MM.1S (cell line): ENCODE data around the gene ASB6.

Experiments used
- DNase-seq: peaks from one replicate; pipeline ENCODE4 v3.0.0-alpha.2; 2015
- H2AFZ ChIP-seq: fragments of 300-600 bp; sonication (generic); 2 replicates; pipeline ENCODE4 v1.6.0; 2016; ENCODE audit warnings: antibody characterized with exemption, low read length
- H3F3A ChIP-seq: fragments of 300-600 bp; sonication (generic); 2 replicates; pipeline ENCODE4 v1.6.1; 2016; ENCODE audit warnings: mild to moderate bottlenecking, antibody characterized with exemption, low read length, moderate library complexity, mixed read lengths; ENCODE audit not compliant: insufficient read depth
- H3K27ac ChIP-seq: fragments of 300-600 bp; sonication (generic); 2 replicates; pipeline ENCODE4 v1.5.1; 2016; ENCODE audit warnings: mild to moderate bottlenecking, low read length
- H3K27me3 ChIP-seq: fragments of 300-600 bp; sonication (generic); replicated peaks from 2 replicates; pipeline ENCODE4 v1.6.0; 2016; ENCODE audit warnings: low read length; ENCODE audit not compliant: insufficient read depth
- H3K36me3 ChIP-seq: fragments of 300-600 bp; sonication (generic); replicated peaks from 2 replicates; pipeline ENCODE4 v1.6.1; 2016; ENCODE audit warnings: mild to moderate bottlenecking, low read length, mixed read lengths; ENCODE audit not compliant: insufficient read depth
- H3K4me1 ChIP-seq: fragments of 300-600 bp; sonication (generic); 2 replicates; pipeline ENCODE4 v1.6.1; 2016; ENCODE audit warnings: low read length, mixed read lengths
- H3K4me2 ChIP-seq: fragments of 300-600 bp; sonication (generic); 2 replicates; pipeline ENCODE4 v1.6.0; 2016; ENCODE audit warnings: low read depth, low read length
- H3K4me3 ChIP-seq: fragments of 300-600 bp; sonication (generic); 2 replicates; pipeline ENCODE4 v1.5.1; 2016; ENCODE audit warnings: low read length, mixed read lengths
- H3K79me2 ChIP-seq: fragments of 300-600 bp; sonication (generic); 2 replicates; pipeline ENCODE4 v1.6.1; 2016; ENCODE audit warnings: mixed run types, low read length, mixed read lengths
- H3K9ac ChIP-seq: fragments of 300-600 bp; sonication (generic); 2 replicates; pipeline ENCODE4 v1.6.1; 2016; ENCODE audit warnings: low read length, mixed read lengths
- H3K9me2 ChIP-seq: fragments of 300-600 bp; sonication (generic); replicated peaks from 2 replicates; pipeline ENCODE4 v1.6.1; 2016; ENCODE audit warnings: mild to moderate bottlenecking, low read length, mixed read lengths; ENCODE audit not compliant: insufficient read depth
- H3K9me3 ChIP-seq: fragments of 300-600 bp; sonication (generic); replicated peaks from 2 replicates; pipeline ENCODE4 v1.6.1; 2016; ENCODE audit warnings: mild to moderate bottlenecking, low read length, mixed read lengths; ENCODE audit not compliant: insufficient read depth
- H4K20me1 ChIP-seq: fragments of 300-600 bp; sonication (generic); 2 replicates; pipeline ENCODE4 v1.6.1; 2016; ENCODE audit warnings: mild to moderate bottlenecking, low read length, moderate library complexity, mixed read lengths; ENCODE audit not compliant: insufficient read depth
- EZH2 ChIP-seq: fragments of 300-600 bp; sonication (generic); optimal IDR thresholded peaks from 2 replicates; pipeline ENCODE3; 2017; ENCODE audit warnings: low read depth, mild to moderate bottlenecking, antibody characterized with exemption, low read length, mixed read lengths
- EZH2phosphoT487 ChIP-seq: fragments of 300-600 bp; sonication (generic); IDR thresholded peaks from 2 replicates; pipeline ENCODE4 v1.6.1; 2018; ENCODE audit warnings: antibody characterized with exemption, low read length
- TF ChIP-seq, protein P1 (sequence below): fragments of 300-600 bp; sonication (generic); IDR thresholded peaks from 2 replicates; pipeline ENCODE4 v1.5.1; 2016; ENCODE audit warnings: antibody characterized with exemption, low read length, mixed read lengths

The ASB6 gene

DNA sequence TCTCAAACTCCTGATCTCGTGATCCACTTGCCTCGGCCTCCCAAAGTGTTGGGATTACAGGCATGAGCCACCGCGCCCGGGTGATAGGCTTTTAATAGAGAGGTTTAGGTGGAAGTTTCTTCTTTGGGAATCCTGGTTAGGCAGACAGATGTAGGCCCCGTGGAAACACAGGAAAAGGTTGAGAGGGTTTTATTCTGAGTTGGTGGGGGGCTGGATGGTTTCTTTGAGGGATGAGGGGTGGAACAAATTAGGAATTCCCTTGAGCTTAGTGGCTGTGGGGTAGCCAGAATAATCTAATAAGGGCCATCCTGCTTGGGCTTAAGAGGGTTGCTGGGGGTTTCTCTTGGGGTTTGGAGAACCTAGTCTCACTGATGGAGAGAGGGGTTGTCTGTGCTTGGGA lies 51.5 kb downstream of the ASB6 start:
- no peak overlapping the region for H3K9ac ChIP-seq

DNA sequence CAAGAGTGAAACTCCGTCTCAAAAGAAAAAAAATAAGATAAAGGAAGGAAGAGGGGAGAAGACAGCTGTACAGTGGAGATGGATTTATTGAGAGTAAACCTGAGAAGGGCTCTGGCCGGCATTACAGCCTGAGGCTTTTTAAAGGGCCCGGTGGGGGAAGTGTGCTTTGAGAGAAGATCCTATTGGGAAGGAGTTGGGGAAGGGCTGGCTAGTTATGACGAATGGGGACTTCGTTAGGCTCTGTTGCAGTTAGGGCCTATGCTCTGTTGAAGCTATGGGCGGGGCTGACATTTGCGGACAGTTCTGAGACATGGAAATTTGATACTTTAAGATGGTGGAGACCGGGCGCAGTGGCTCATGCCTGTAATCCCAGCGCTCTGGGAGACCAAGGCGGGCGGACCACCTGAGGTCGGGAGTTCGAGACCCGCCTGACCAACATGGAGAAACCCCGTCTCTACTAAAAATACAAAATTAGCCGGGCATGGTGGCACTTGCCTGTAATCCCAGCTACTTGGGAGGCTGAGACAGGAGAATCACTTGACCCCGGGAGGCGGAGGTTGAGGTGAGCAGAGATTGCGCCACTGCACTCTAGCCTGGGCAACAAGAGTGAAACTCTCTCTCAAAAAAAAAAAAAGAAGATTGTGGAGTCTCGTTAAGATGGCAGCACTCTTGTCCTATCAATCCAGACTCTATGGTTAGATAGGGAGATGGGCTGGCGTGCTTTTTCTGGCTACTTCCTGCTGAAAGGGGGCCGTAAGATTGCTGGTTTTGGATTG lies 54.3 kb downstream of the ASB6 start:
- no peak overlapping the region for H2AFZ ChIP-seq

More for the DNA sequence above, 51.5 kb downstream of the ASB6 start:
- Histone ChIP-seq H3F3A (no peaks in the 10 kb centered on the region), H4K20me1 (no peaks in the 10 kb centered on the region), H3K27ac (no peak overlapping the region), H3K27me3 (no peaks in the 10 kb centered on the region; the same call in none of the 2 replicates), H3K4me2 (no peak overlapping the region), H3K4me3 (no peak overlapping the region), H3K9me2 (no peaks in the 10 kb centered on the region), H3K4me1 (peaks cover 5% of the 10 kb centered on the region; the same call in 1 of the 2 replicates), H3K9me3 (no peaks in the 10 kb centered on the region), H3K79me2 (no peaks in the 10 kb centered on the region), H3K36me3 (no peaks in the 10 kb centered on the region), H2AFZ (no peak overlapping the region)
- TF ChIP-seq EZH2 (no peak), EZH2phosphoT487 (no peak)
- TF ChIP-seq, protein P1, sequence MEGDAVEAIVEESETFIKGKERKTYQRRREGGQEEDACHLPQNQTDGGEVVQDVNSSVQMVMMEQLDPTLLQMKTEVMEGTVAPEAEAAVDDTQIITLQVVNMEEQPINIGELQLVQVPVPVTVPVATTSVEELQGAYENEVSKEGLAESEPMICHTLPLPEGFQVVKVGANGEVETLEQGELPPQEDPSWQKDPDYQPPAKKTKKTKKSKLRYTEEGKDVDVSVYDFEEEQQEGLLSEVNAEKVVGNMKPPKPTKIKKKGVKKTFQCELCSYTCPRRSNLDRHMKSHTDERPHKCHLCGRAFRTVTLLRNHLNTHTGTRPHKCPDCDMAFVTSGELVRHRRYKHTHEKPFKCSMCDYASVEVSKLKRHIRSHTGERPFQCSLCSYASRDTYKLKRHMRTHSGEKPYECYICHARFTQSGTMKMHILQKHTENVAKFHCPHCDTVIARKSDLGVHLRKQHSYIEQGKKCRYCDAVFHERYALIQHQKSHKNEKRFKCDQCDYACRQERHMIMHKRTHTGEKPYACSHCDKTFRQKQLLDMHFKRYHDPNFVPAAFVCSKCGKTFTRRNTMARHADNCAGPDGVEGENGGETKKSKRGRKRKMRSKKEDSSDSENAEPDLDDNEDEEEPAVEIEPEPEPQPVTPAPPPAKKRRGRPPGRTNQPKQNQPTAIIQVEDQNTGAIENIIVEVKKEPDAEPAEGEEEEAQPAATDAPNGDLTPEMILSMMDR: no peak
- no peak for DNase-seq

DNA sequence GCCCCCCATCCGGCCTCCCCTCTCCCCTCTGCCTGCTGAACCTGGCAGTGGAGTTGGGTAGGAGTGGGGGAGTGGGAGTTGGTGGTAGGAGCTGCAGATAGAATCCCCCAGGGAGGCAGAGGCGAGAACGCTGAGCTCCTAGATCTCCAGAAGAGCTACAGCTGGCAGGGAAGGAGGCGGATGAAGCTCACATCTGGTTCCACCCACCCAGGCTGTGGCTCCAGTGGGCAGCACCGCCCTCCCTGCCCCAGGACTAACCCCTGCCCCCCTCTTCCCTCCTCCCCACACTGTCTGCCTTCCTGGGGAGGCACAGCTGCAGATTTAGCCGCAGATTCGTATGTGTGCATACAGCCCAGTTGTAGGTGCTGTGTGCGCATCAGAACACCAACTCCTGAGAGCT lies 55.3 kb downstream of the ASB6 start:
- no peak for TF ChIP-seq EZH2phosphoT487
- TF ChIP-seq, protein P1: no peak
- TF ChIP-seq EZH2: no peak
- Histone ChIP-seq H3K9me2 (no peaks in the 10 kb centered on the region), H3K4me2 (no peak overlapping the region), H3K4me3 (no peak overlapping the region), H3K79me2 (no peaks in the 10 kb centered on the region), H3K27me3 (no peaks in the 10 kb centered on the region; the same call in 1 of the 2 replicates), H3F3A (no peaks in the 10 kb centered on the region), H2AFZ (no peak overlapping the region), H3K9ac (no peak overlapping the region), H3K4me1 (peaks cover 24% of the 10 kb centered on the region), H4K20me1 (no peaks in the 10 kb centered on the region), H3K9me3 (no peaks in the 10 kb centered on the region), H3K36me3 (no peaks in the 10 kb centered on the region), H3K27ac (no peak overlapping the region)
- no peak for DNase-seq

More for the DNA sequence above, 54.3 kb downstream of the ASB6 start:
- TF ChIP-seq, protein P1: no peak
- TF ChIP-seq EZH2phosphoT487 (no peak), EZH2 (no peak)
- no peak for DNase-seq
- Histone ChIP-seq H3K9ac (no peak overlapping the region), H3F3A (no peaks in the 10 kb centered on the region), H3K27me3 (no peaks in the 10 kb centered on the region; the same call in 1 of the 2 replicates), H3K36me3 (no peaks in the 10 kb centered on the region), H3K9me3 (no peaks in the 10 kb centered on the region), H3K27ac (no peak overlapping the region), H3K79me2 (no peaks in the 10 kb centered on the region), H4K20me1 (no peaks in the 10 kb centered on the region), H3K4me1 (peaks cover 16% of the 10 kb centered on the region), H3K9me2 (no peaks in the 10 kb centered on the region), H3K4me3 (no peak overlapping the region), H3K4me2 (no peak overlapping the region)
